ENCODE data around the gene ABCC8.
A peak's percentile ranks its signal among the peaks of the same experiment; 100 is the strongest.

The ABCC8 gene

DNA sequence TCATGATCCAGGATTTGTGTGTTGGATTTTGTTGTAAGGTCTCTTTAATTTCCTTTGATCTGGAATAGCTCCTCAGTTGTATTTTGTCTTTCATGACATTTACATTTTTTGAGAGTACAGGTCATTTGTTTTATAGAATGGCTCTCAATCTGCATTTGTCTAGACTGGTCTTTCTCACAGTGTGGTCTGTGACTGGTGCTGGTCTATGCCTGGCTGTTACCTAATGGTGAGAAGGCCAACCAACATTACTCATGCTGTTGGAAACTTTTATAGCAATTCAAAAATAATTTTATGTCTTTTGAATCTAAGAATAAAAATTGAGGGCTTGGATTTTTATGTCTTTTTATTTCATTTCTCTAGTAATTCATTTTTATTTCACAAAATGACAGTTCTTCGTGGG, 129.0 kb downstream of the ABCC8 start:
- DNase-seq = no peak

DNA sequence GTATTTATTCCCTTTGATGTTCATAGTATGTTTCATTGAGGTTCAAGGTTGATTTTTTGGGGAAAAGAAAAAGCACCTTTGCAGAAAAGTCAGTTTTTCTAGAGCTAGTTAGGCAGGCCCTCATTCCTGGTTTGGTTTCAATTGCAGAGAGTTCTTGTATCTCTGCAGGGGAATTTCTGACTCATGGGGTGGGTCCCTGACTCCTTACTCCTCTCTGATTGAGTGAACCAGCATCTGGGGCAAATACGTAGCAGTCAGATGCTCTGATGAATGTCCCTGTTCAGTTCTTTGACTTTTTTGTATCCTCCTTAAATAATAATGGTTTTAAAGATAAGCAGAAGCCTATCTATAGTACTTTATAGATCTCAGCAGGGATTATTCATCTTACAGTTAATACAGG, 132.7 kb downstream of the ABCC8 start:
- peak; percentile 82 for DNase-seq

DNA sequence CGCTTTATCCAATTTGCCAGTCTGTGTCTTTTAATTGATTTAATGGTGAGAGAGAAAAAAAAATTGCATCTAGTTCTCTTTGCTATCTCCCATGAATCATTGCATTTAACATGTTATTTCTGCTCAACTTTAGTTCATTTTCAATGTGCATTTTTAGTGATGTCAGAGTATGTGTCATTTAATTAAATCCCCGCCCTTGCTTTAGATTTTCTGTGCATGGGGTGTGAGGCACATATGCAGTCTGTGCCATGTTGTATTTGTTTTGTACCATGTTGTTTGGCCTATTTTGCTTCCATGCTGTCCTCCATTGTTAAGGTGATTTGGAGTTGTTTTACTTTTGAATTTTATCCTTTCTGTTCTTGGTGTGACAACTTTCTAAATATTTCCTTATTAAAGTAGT, 133.4 kb downstream of the ABCC8 start:
- peak; percentile 4 for DNase-seq
